GM21515 (cell line): ENCODE results near the gene MTMR2.
"Not testable (repeated sequence)": the region's sequence is repeated elsewhere in the genome, so short reads cannot be mapped to it uniquely, and the experiment has no call there.

Experiments
- ATAC-seq: cut with Tn5 transposase; IDR thresholded peaks from one replicate; pipeline ENCODE4 v1.9.1; 2021; ENCODE audit not compliant: unreplicated experiment

Gene MTMR2

GRCh38 chr11:95888439-95888838, 35.5 kb downstream of the MTMR2 start:
- ATAC-seq = no peak

- ATAC-seq = no peak
Measured at GRCh38 chr11:95886462-95886861, 37.4 kb downstream of the MTMR2 start.

GRCh38 chr11:95884802-95885201, 39.1 kb downstream of the MTMR2 start:
- ATAC-seq = no peak

GRCh38 chr11:95884376-95884775, 39.5 kb downstream of the MTMR2 start:
- ATAC-seq = no peak

- ATAC-seq = no peak
Measured at GRCh38 chr11:95883381-95883780, 40.5 kb downstream of the MTMR2 start.

GRCh38 chr11:95877291-95877690, 46.6 kb downstream of the MTMR2 start:
- no peak for ATAC-seq

GRCh38 chr11:95870877-95871276, 53.0 kb downstream of the MTMR2 start:
- ATAC-seq = not testable (repeated sequence)

- no peak for ATAC-seq
Measured at GRCh38 chr11:95867105-95867504, 56.8 kb downstream of the MTMR2 start.

GRCh38 chr11:95863486-95864140, 60.3 kb downstream of the MTMR2 start:
- ATAC-seq = no peak

- ATAC-seq = not testable (repeated sequence)
Measured at GRCh38 chr11:95860024-95860423, 63.9 kb downstream of the MTMR2 start.

GRCh38 chr11:95854362-95854761, 69.5 kb downstream of the MTMR2 start:
- not testable (repeated sequence) for ATAC-seq

- no peak for ATAC-seq
Measured at GRCh38 chr11:95853862-95854261, 70.0 kb downstream of the MTMR2 start.

GRCh38 chr11:95853138-95853537, 70.8 kb downstream of the MTMR2 start:
- no peak for ATAC-seq

GRCh38 chr11:95850137-95850536, 73.8 kb downstream of the MTMR2 start:
- ATAC-seq = no peak

GRCh38 chr11:95849087-95849825, 74.7 kb downstream of the MTMR2 start:
- peak; percentile 57 for ATAC-seq

- ATAC-seq = no peak
Measured at GRCh38 chr11:95845167-95845566, 78.7 kb downstream of the MTMR2 start.

- peak; percentile 84 for ATAC-seq
Measured at GRCh38 chr11:95835768-95836488, 88.0 kb downstream of the MTMR2 start.

- ATAC-seq = no peak
Measured at GRCh38 chr11:95835351-95835750, 88.6 kb downstream of the MTMR2 start.

GRCh38 chr11:95833378-95833777, 90.5 kb downstream of the MTMR2 start:
- ATAC-seq = no peak

GRCh38 chr11:95832763-95833162, 91.1 kb downstream of the MTMR2 start:
- no peak for ATAC-seq

- no peak for ATAC-seq
Measured at GRCh38 chr11:95831198-95831883, 92.6 kb downstream of the MTMR2 start.
